ENCODE data around the gene GON4L.
"Not testable (repeated sequence)": the region's sequence is repeated elsewhere in the genome, so short reads cannot be mapped to it uniquely, and the experiment has no call there.

GON4L gene

DNA sequence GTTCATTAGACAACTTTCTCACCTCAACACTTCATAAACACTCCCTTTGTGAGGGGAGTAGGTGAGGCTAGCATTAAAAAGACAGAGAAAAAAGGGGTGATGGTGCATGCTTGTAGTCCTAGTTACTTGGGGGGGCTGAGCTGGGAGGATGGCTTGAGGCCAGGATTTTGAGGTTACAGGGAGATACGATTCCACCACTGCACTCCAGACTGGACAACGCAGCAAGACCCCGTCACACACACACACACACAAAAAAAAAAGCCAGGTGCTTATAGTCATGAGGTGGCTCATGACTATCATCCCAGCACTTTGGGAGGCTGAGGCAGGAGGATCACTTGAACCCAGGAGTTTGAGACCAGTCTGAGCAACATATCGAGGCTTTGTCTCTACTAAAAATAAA is 29.6 kb downstream of the GON4L start:
- FAIRE-seq, result no peak

- no peak for FAIRE-seq
These were observed 40.7 kb downstream of the GON4L start for GRCh38 chr1:155816351-155816750.

GRCh38 chr1:155813672-155814071 is 43.3 kb downstream of the GON4L start:
- FAIRE-seq, result no peak

DNA sequence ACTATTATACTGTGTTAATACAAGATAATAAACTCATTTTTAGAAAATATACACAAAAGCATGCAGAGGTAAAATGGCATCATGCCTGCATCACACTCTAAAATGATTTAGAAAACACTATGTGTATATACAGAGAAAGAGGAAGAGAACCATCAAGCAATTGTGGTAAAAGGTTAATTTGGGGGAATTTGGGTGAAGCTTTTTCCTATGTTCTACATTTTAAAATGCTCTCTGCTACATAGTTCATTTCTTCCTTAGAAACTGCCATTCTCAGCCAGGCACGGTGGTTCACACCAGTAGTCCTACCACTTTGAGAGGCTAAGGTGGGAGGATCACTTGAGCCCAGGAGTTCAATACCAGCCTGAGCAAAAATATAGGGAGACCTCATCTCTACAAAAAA is 44.1 kb downstream of the GON4L start:
- FAIRE-seq, result no peak

- no peak for FAIRE-seq
These were observed 47.9 kb downstream of the GON4L start for GRCh38 chr1:155809088-155809487.

- no peak for FAIRE-seq
These were observed 55.9 kb downstream of the GON4L start for GRCh38 chr1:155801149-155801548.

GRCh38 chr1:155795618-155796017 is 61.4 kb downstream of the GON4L start:
- FAIRE-seq, result not testable (repeated sequence)

GRCh38 chr1:155794605-155795245 is 62.3 kb downstream of the GON4L start:
- FAIRE-seq, result no peak

DNA sequence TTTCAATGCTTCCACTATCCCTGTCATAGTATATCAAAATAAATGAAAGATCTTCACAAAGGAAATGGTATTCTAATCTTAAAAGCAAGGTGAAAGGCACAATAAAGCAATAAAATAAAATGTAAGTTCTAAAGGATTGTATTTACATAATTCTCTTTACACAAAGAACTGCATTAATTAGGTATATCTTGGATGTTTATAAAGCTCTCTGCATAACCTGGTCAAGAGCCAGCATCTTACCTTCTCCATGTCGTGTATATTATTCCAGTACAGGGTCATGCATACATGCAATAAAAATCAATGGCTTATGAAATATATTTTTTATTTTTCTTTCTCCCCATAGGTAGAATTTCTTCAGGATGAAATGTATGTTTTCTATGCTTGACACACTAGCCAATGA is 63.8 kb downstream of the GON4L start:
- no peak for FAIRE-seq

DNA sequence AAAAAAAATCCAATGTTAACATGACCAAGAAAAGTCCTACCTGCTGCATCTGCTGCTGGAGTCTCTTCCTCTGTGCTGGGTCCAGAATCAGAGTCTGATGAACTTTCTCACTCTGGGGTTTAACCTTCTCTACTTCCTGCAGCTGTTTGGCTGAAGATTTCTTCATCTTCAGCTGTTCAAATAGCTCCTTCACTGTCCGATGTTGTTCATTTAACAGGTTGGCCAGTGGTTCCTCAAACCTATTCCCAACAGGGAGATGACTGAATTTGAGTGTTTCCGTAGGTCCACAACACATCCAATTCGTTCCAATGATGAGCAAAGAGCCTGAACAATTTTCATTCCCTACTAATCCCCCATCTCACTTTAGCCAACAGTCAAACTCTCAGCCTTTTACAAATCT is 79.4 kb downstream of the GON4L start:
- FAIRE-seq, result no peak

DNA sequence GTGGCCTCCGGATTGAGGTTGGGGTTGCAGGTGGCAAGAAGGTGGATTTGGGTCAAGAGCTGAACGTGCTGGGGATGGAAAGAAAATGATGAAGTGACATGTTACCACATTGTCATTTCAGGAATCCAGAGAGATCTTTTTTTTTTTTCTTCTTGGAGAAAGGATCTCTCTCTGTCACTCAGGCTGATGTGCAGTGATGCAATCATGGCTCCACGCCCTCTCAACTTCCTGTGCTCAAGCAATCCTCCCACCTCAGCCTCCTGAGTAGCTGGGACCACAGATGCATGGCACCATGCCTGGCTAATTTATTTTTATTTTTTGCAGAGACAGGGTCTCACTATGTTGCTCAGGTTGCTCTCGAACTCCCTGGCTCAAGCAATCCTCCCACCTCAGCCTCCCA is 80.6 kb downstream of the GON4L start:
- no peak for FAIRE-seq

- no peak for FAIRE-seq
These were observed 83.8 kb downstream of the GON4L start for GRCh38 chr1:155773221-155773620.

DNA sequence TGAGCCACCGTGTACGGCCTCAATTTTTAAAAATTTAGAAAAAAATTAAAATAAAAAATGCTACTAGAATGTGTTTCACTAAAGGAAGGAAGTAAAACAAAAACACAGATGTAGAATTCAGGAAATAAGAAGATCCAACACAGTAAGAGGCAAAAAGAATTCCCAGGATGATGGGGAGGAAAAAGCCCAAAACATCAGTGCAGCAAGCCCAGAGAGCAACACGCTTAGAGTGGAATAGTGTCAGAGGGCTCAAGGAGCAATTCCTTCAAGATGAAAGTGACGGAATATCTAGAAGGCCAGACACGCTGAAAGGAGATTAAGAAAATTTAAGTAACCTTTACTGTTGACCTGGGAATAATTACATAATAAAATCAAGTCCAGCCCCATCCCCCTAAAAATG is 87.8 kb downstream of the GON4L start:
- no peak for FAIRE-seq

- not testable (repeated sequence) for FAIRE-seq
These were observed 89.5 kb downstream of the GON4L start for GRCh38 chr1:155767399-155767989.

DNA sequence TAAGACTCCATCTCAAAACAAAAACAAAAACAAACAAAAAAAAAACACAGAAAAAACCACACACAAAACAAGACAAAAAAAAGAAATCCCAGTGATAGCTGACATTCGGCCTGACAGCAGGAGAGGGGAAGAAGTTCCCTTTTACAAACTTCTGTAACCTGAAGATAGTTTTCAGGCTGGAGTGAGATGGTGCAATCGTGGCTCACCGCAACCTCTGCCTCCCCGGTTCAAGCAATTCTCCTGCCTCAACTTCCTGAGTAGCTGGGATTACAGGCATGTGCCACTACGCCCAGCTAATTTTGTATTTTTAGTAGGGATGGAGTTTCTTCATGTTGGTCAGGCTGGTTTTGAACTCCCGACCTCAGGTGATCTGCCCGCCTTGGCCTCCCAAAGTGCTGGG is 93.0 kb downstream of the GON4L start:
- not testable (repeated sequence) for FAIRE-seq

- not testable (repeated sequence) for FAIRE-seq
These were observed 93.8 kb downstream of the GON4L start for GRCh38 chr1:155763090-155763815.

DNA sequence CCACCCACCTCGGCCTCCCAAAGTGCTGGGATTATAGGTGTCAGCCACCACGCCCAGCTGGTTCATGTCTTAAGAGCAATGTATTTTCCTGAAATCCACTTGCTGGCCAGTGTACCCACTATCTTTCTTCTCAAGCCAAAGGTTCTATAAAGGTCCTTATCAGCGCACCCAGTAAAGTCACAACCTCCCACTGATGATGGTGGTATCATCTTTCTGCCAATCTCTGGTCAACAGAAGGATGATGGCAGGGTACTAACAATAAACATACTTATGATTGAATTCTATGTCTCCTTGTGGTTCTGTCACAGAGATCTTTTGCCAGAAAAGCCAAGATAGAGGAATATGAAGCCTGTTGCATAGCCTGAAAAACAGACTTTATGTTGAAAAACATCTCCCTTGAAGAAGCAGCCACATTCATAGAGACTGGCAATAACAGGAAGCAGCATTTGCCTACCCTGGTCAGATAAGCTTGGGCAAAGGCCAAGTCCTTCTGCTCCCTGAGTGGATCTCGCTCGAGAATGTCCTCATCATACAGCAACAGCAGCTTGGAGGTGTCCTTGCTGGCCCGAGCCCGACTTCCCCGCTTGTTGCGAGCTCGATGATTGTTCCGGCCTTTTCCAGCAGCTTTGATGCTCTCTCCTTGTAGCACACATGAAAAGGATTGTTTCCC is 95.1 kb downstream of the GON4L start:
- FAIRE-seq, result no peak

DNA sequence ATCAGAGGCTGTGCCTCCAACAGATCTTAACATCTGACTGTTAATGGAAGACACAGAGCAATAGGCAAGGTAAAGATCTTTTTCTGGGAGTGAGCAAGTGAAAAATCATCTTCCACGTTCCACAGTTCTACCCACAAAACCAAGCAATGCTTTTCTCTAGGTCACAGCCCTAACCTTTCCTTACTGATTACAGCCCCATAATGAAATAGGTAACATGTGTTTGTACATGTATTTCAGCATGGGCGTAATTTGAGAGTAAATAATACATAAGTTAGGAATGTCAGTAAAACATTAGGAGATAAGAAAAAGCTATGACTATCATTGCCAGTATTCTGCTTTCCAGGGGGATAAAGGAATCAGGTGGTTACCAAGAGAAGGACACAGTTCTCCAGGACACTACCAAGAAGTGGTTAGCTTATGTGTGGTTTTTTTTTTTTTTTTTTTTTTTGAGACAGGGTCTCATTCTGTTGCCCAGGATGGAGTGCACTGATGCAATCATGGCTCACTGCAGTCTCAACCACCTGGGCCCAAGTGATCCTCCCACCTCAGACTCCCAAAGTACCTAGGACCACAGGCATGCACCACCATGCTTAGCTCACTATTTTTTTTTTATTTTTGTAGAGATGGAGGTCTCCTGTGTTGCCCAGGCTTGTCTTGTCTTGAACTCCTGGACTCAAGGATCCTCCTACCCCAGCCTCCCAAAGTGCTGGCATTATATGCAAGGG is 96.1 kb downstream of the GON4L start:
- no peak for FAIRE-seq

GRCh38 chr1:155759966-155760630 is 96.9 kb downstream of the GON4L start:
- FAIRE-seq, result no peak

DNA sequence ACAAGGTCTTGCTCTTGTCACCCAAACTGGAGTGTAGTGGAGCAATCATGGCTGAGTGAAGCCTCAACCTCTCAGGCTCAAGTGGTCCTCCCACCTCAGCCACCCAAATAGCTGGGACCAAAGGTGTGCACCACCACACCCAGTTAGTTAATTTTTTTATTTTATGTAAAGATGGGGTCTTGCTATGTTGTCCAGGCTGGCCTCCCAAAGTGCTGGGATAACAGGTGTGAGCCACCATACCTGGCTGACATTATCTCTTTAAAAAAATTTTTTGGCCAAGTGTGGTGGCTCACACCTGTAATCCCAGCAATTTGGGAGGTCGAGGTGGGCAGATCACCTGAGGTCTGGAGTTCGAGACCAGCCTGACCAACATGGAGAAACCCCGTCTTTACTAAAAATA is 98.0 kb downstream of the GON4L start:
- not testable (repeated sequence) for FAIRE-seq

- not testable (repeated sequence) for FAIRE-seq
These were observed 108.9 kb downstream of the GON4L start for GRCh38 chr1:155748141-155748540.

DNA sequence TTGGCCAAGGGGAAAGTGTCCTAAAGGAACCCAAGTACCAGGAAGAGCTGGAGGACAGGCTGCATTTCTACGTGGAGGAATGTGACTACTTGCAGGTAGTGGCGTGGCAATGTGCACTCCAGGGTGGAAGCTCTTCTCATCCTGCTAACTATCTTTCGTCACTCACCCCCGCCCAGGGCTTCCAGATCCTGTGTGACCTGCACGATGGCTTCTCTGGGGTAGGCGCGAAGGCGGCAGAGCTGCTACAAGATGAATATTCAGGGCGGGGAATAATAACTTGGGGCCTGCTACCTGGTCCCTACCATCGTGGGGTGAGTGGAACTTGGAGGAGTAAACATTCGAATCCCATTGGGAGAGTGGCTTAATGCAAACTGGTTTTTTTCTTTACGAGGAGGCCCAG is 109.4 kb downstream of the GON4L start:
- FAIRE-seq, result not testable (repeated sequence)
